Cardiac muscle cell (in vitro differentiated cells and primary cell): ENCODE data around the gene LUC7L. TPM values are rescaled to one million over a fixed set of nuclear protein-coding genes. Genes with fewer than 3 reads are reported as not detected.
"Not testable (repeated sequence)": the region's sequence is repeated elsewhere in the genome, so short reads cannot be mapped to it uniquely, and the experiment has no call there.

Experiments
- DNase-seq, 2 donors: peaks; one replicate each; pipeline versions ENCODE4 v3.0.0 to v3.0.0-alpha.2; 2010 to 2017; ENCODE audit warnings: low read depth in 1 of 2, low spot score in 1 of 2
- H3K27ac ChIP-seq: fragments of 200-600 bp; sonication (generic); 2 replicates; pipeline ENCODE4 v1.5.1; 2016
- H3K27me3 ChIP-seq: fragments of 200-600 bp; sonication (generic); 2 replicates; pipeline ENCODE4 v1.6.0; 2016; ENCODE audit warnings: control low read depth
- H3K36me3 ChIP-seq: fragments of 200-600 bp; sonication (generic); 2 replicates; pipeline ENCODE4 v1.5.1; 2016; ENCODE audit warnings: control low read depth
- H3K4me1 ChIP-seq: fragments of 200-600 bp; sonication (generic); 2 replicates; pipeline ENCODE4 v1.8.1; 2017; ENCODE audit warnings: low read depth, mild to moderate bottlenecking, mixed run types
- H3K4me3 ChIP-seq: fragments of 200-600 bp; sonication (generic); 2 replicates; pipeline ENCODE4 v1.5.1; 2016; ENCODE audit warnings: mild to moderate bottlenecking
- H3K9me3 ChIP-seq: fragments of 200-600 bp; sonication (generic); 2 replicates; pipeline ENCODE4 v1.5.1; 2017; ENCODE audit warnings: low read depth, mild to moderate bottlenecking, control low read depth
- polyA plus RNA-seq: library from polyadenylated mRNA; unstranded; fragments of >200 nt; fragmentation: Nextera tagmentation; extraction: Ambion mirVana; gene quantifications from 2 replicates; pipeline ENCODE4 v1.2.1, GENCODE V29; 2016
- total RNA-seq: library from RNA; depleted of rRNA; stranded (reverse); fragments of >200 nt; gene quantifications from 2 replicates; pipeline ENCODE4 v1.2.3, GENCODE V29; 2016
- TF ChIP-seq, protein P1 (sequence below): IDR thresholded peaks from 2 replicates; pipeline ENCODE4 v1.5.1; 2012; ENCODE audit warnings: low read depth, mild to moderate bottlenecking, low read length

The LUC7L gene
- total and polyA plus RNA-seq, 2 experiments from 2014 or later = 91.0 to 158 TPM

DNA sequence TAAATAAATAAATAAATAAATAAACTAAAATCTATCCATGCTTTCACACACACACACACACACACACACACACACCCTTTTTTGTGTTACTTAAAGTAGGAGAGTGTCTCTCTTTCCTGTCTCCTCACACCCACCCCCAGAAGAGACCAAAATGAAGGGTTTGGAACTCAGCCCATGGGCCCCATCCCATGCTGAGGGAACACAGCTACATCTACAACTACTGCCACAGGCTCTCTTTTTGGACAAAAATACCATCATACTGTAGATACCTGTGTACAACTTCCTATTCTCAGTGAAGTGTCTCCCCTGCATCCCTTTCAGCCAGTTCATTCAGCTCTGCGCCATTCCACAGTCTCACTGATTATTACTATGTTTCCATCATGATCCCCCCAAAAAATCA lies 58.5 kb downstream of the LUC7L start:
- TF ChIP-seq, protein P1, sequence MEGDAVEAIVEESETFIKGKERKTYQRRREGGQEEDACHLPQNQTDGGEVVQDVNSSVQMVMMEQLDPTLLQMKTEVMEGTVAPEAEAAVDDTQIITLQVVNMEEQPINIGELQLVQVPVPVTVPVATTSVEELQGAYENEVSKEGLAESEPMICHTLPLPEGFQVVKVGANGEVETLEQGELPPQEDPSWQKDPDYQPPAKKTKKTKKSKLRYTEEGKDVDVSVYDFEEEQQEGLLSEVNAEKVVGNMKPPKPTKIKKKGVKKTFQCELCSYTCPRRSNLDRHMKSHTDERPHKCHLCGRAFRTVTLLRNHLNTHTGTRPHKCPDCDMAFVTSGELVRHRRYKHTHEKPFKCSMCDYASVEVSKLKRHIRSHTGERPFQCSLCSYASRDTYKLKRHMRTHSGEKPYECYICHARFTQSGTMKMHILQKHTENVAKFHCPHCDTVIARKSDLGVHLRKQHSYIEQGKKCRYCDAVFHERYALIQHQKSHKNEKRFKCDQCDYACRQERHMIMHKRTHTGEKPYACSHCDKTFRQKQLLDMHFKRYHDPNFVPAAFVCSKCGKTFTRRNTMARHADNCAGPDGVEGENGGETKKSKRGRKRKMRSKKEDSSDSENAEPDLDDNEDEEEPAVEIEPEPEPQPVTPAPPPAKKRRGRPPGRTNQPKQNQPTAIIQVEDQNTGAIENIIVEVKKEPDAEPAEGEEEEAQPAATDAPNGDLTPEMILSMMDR = no peak

DNA sequence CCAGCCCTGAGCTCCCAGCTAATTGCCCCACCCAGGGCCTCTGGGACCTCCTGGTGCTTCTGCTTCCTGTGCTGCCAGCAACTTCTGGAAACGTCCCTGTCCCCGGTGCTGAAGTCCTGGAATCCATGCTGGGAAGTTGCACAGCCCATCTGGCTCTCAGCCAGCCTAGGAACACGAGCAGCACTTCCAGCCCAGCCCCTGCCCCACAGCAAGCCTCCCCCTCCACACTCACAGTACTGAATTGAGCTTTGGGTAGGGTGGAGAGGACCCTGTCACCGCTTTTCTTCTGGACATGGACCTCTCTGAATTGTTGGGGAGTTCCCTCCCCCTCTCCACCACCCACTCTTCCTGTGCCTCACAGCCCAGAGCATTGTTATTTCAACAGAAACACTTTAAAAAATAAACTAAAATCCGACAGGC lies 59.2 kb downstream of the LUC7L start:
- H3K36me3 ChIP-seq, H3K27ac ChIP-seq, H3K9me3 ChIP-seq, H3K4me3 ChIP-seq: not testable (repeated sequence)
- DNase-seq = peak; percentile 29 to 52
- peaks cover 85% of the 10 kb centered on the region for H3K27me3 ChIP-seq
- H3K4me1 ChIP-seq = peaks cover 12% of the 10 kb centered on the region

More for the DNA sequence above, 58.5 kb downstream of the LUC7L start:
- Histone ChIP-seq H3K27ac (no peak overlapping the region), H3K36me3 (no peaks in the 10 kb centered on the region), H3K27me3 (peaks cover 85% of the 10 kb centered on the region), H3K4me1 (peaks cover 7% of the 10 kb centered on the region), H3K4me3 (no peak overlapping the region), H3K9me3 (no peaks in the 10 kb centered on the region)
- no peak for DNase-seq

DNA sequence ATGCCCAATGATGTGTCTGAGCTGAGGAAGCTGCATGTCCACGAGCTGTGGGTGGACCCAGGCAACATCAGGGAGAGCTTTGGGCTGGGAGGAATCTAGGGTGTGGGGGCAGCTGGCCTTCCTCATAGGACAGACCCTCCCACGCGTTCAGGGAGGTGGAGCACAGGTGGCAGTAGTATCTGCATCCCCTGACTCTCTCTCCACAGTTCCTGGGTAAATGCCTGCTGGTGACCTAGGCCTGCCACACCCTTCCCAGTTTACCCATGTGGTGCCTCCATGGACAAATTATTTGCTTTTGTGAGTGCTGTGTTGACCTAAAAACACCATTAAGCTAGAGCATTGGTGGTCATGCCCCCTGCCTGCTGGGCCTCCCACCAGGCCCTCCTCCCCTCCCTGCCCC lies 60.2 kb downstream of the LUC7L start:
- Histone ChIP-seq H3K4me1 (peaks cover 12% of the 10 kb centered on the region), H3K27ac (no peak overlapping the region), H3K27me3 (peaks cover 78% of the 10 kb centered on the region), H3K9me3 (no peaks in the 10 kb centered on the region), H3K4me3 (no peak overlapping the region), H3K36me3 (no peaks in the 10 kb centered on the region)
- no peak for DNase-seq
- TF ChIP-seq, protein P1 = no peak

DNA sequence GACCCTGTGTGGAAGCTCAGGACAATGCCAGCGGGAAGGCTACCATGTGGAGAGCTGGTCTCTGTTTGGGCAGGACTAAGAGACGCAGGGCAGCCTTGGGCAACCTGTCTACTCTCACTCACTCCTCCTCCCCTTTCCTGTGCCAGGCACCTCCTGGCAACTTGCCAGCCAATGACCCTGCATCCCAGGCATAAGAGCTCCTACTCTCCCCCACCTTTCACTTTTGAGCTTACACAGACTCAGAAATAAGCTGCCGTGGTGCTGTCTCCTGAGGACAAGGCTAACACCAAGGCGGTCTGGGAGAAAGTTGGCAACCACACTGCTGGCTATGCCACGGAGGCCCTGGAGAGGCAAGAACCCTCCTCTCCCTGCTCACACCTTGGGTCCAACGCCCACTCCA lies 60.8 kb downstream of the LUC7L start:
- Histone ChIP-seq H3K4me1 (peaks cover 12% of the 10 kb centered on the region), H3K36me3 (no peaks in the 10 kb centered on the region), H3K27me3 (peaks cover 76% of the 10 kb centered on the region), H3K4me3 (no peak overlapping the region), H3K27ac (no peak overlapping the region), H3K9me3 (no peaks in the 10 kb centered on the region)
- TF ChIP-seq, protein P1 = no peak
- no peak for DNase-seq

DNA sequence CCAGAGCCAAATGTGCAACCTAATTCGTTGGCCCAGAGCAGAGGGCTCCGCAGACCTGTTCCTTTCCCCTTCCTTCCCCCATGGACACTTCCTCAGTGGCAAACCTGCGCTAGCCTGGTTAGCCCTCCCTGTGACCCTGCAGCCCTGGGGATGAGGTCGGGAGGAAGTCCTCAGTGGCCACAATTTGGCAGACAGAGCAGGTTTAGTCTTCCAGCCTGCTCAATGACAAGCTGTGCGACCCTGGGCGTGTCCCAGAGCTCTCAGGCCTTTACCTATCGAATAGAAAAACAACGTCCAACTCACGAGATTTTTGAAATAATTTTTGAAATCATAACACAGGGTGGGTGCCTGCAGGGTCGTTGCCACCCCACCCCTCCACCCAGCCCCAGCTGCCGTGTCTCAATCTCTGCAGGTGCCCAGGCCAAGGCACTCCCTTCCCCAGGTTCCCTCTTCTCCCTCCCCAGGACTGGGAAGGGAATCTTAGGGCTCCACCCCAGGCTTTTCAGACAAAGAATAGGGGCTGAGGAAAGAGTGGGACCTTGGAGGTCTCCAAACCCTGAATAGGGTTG lies 62.0 kb downstream of the LUC7L start:
- H3K27me3 ChIP-seq = peaks cover 84% of the 10 kb centered on the region
- H3K9me3 ChIP-seq = no peaks in the 10 kb centered on the region
- H3K27ac ChIP-seq = no peak overlapping the region
- TF ChIP-seq, protein P1 = no peak
- H3K4me1 ChIP-seq = peaks cover 12% of the 10 kb centered on the region
- no peaks in the 10 kb centered on the region for H3K36me3 ChIP-seq
- no peak overlapping the region for H3K4me3 ChIP-seq
- no peak for DNase-seq

DNA sequence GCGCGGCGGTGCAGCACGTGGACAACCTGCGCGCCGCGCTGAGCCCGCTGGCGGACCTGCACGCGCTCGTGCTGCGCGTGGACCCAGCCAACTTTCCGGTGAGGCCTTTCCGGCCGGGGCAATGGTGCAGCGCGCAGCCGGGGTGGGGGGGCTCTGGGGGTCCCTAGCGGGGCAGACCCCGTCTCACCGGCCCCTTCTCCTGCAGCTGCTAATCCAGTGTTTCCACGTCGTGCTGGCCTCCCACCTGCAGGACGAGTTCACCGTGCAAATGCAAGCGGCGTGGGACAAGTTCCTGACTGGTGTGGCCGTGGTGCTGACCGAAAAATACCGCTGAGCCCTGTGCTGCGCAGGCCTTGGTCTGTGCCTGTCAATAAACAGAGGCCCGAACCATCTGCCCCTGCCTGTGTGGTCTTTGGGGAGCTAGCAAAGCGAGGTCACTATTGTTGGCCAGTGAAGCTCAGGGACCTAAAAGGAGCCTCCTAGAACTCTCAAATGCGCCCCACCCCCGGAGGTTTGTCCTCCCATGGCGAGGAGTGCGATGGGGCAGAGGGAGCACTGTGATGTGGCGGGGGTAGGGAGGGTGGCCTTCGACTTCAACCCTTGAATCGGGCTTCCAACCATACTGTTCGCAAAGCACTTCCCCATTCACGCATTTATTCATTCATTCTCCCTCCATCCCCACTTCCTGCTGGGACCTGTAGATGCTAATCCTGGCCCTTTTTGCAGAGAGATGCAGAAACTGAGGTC lies 62.7 kb downstream of the LUC7L start:
- H3K27ac ChIP-seq = no peak overlapping the region
- H3K4me1 ChIP-seq = peaks cover 12% of the 10 kb centered on the region
- DNase-seq = no peak
- H3K4me3 ChIP-seq = no peak overlapping the region
- H3K27me3 ChIP-seq = peaks cover 85% of the 10 kb centered on the region
- H3K36me3 ChIP-seq = no peaks in the 10 kb centered on the region
- no peaks in the 10 kb centered on the region for H3K9me3 ChIP-seq
- TF ChIP-seq, protein P1 = no peak
